Duodenal mucosa (tissue), 2 donors: ENCODE results near the gene DCDC2C.

Source experiments
- H3K27ac ChIP-seq: one replicate; pipeline ENCODE4 v1.7.0; 2013; ENCODE audit warnings: low read depth, low read length
- H3K27me3 ChIP-seq, 2 donors: one replicate each; pipeline ENCODE4 v1.7.0; 2013; ENCODE audit warnings: low read length in 2 of 2, control low read depth in 1 of 2; ENCODE audit not compliant: insufficient read depth in 2 of 2, control insufficient read depth in 1 of 2
- H3K36me3 ChIP-seq, 2 donors: one replicate each; pipeline ENCODE4 v1.7.0; 2013; ENCODE audit warnings: low read length in 2 of 2, control low read depth in 1 of 2; ENCODE audit not compliant: insufficient read depth in 2 of 2, control insufficient read depth in 1 of 2
- H3K4me1 ChIP-seq, 2 donors: one replicate each; pipeline ENCODE4 v1.7.0; 2013; ENCODE audit warnings: low read length in 2 of 2, control low read depth in 1 of 2; ENCODE audit not compliant: insufficient read depth in 2 of 2, control insufficient read depth in 1 of 2
- H3K4me3 ChIP-seq, 2 donors: one replicate each; pipeline ENCODE4 v1.7.0; 2013; ENCODE audit warnings: low read length in 2 of 2, low read depth in 1 of 2
- H3K9ac ChIP-seq, 2 donors: one replicate each; pipeline ENCODE4 v1.7.0; 2013; ENCODE audit warnings: low read length in 2 of 2, low read depth in 1 of 2
- H3K9me3 ChIP-seq, 2 donors: one replicate each; pipeline ENCODE4 v1.7.0; 2013; ENCODE audit warnings: low read length in 2 of 2, control low read depth in 1 of 2; ENCODE audit not compliant: control insufficient read depth in 1 of 2

DCDC2C gene

GRCh38 chr2:3672861-3673678, 30.3 kb upstream of the DCDC2C start:
- Histone ChIP-seq H3K36me3 (no peaks in the 10 kb centered on the region), H3K4me3 (no peak overlapping the region), H3K9me3 (no peaks in the 10 kb centered on the region), H3K27ac (no peak overlapping the region), H3K9ac (no peak overlapping the region), H3K4me1 (no peaks in the 10 kb centered on the region), H3K27me3 (no peaks in the 10 kb centered on the region)

GRCh38 chr2:3674066-3674845, 29.1 kb upstream of the DCDC2C start:
- no peak overlapping the region for H3K9ac ChIP-seq
- no peak overlapping the region for H3K27ac ChIP-seq
- no peak overlapping the region for H3K4me3 ChIP-seq
- no peaks in the 10 kb centered on the region for H3K27me3 ChIP-seq
- no peaks in the 10 kb centered on the region for H3K4me1 ChIP-seq
- no peaks in the 10 kb centered on the region for H3K36me3 ChIP-seq
- H3K9me3 ChIP-seq = no peaks in the 10 kb centered on the region

GRCh38 chr2:3675687-3676086, 27.7 kb upstream of the DCDC2C start:
- H3K9ac ChIP-seq = no peak overlapping the region
- H3K9me3 ChIP-seq = no peaks in the 10 kb centered on the region
- H3K4me3 ChIP-seq = no peak overlapping the region
- H3K4me1 ChIP-seq = no peaks in the 10 kb centered on the region
- H3K27ac ChIP-seq = no peak overlapping the region
- H3K36me3 ChIP-seq = no peaks in the 10 kb centered on the region
- no peaks in the 10 kb centered on the region for H3K27me3 ChIP-seq

DNA sequence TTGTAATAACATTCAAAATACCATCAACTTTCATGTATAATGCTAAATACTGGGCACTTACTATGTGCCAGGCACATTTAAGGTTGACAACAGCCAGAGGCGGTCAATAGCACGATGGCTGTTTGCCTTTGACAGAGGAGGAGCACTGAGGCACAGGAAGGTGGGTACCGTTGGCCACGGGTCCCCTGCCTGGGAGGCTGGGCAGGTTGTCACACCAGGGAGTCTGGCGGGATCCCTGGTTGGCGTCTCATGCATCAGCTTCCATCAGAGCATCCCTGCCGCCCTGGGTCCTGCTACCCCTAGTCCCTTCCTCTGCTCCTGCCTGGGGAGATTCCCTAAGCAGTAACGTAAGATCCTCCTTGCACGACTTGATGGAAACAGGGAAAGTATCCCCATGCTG, 25.9 kb upstream of the DCDC2C start:
- H3K4me1 ChIP-seq = no peaks in the 10 kb centered on the region
- H3K9ac ChIP-seq = no peak overlapping the region
- H3K9me3 ChIP-seq = no peaks in the 10 kb centered on the region
- no peaks in the 10 kb centered on the region for H3K27me3 ChIP-seq
- no peak overlapping the region for H3K4me3 ChIP-seq
- no peak overlapping the region for H3K27ac ChIP-seq
- H3K36me3 ChIP-seq = no peaks in the 10 kb centered on the region

GRCh38 chr2:3678212-3678611, 25.2 kb upstream of the DCDC2C start:
- no peaks in the 10 kb centered on the region for H3K4me1 ChIP-seq
- H3K9me3 ChIP-seq = no peaks in the 10 kb centered on the region
- no peak overlapping the region for H3K4me3 ChIP-seq
- H3K27me3 ChIP-seq = no peaks in the 10 kb centered on the region
- no peak overlapping the region for H3K27ac ChIP-seq
- no peaks in the 10 kb centered on the region for H3K36me3 ChIP-seq
- H3K9ac ChIP-seq = no peak overlapping the region

- Histone ChIP-seq H3K27ac (no peak overlapping the region), H3K4me1 (no peaks in the 10 kb centered on the region), H3K27me3 (no peaks in the 10 kb centered on the region), H3K4me3 (no peak overlapping the region), H3K9me3 (no peaks in the 10 kb centered on the region), H3K36me3 (no peaks in the 10 kb centered on the region), H3K9ac (no peak overlapping the region)
These were observed 24.2 kb upstream of the DCDC2C start for GRCh38 chr2:3679180-3679579.

GRCh38 chr2:3679616-3680393, 23.6 kb upstream of the DCDC2C start:
- no peak overlapping the region for H3K27ac ChIP-seq
- H3K4me3 ChIP-seq = no peak overlapping the region
- H3K9ac ChIP-seq = no peak overlapping the region
- H3K9me3 ChIP-seq = no peaks in the 10 kb centered on the region
- H3K4me1 ChIP-seq = no peaks in the 10 kb centered on the region
- no peaks in the 10 kb centered on the region for H3K27me3 ChIP-seq
- no peaks in the 10 kb centered on the region for H3K36me3 ChIP-seq

DNA sequence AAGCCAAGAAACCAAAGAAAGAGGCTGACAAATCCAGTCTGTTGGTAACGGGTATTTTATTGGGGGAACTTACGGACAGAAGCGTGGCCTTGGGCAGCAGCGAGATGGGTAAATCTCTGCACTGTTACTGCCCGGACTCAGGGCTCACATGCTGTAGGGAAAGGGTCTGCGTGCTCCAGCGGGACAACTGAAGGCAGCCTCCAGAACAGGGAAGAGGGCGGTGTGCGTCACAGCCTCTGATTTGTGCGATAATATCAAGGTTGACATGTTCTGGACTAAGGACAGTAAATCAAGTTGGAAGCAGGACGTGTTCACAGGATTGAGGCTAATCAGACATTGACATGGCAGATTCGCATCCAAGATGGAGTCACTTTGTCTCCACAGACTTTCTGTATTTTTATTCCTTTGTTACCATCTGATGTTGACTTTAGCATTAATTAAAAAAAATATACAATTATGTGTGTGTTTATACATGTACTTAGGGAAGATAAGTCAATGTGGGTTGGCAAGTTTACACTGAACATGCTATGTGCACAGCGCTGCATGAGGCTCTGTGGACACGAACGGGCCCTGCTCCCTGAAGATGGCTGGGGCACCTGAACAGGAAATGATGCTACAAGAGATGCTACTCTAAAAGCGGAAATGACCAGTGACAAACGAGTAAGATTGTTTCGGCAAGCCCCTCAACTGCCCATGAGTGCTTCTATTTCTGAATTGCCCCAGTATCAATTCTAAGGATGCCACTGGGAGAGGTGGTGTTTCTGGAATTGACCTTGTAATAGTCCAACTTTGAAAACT, 22.6 kb upstream of the DCDC2C start:
- Histone ChIP-seq H3K4me1 (no peaks in the 10 kb centered on the region), H3K27ac (no peak overlapping the region), H3K9ac (no peak overlapping the region), H3K9me3 (no peaks in the 10 kb centered on the region), H3K27me3 (no peaks in the 10 kb centered on the region), H3K4me3 (no peak overlapping the region), H3K36me3 (no peaks in the 10 kb centered on the region)

DNA sequence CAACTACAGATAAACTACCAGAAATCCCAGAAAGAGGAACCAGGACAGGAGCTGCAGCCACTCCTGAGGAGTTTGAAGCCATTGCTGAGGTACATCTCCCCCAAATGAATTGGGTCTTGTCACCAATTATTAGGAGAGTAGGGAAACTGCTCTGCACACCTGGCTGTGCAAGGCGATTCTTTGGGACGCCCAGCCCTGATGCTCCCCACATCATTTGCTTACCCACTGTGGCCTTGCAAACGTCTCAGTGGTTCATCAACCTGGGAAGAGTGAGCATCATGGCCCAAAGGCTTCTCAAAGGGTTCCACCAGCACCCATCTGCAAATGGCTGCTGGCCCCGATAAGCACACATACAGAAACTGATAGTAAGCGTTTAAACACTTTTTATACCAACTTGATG, 21.8 kb upstream of the DCDC2C start:
- H3K36me3 ChIP-seq = no peaks in the 10 kb centered on the region
- H3K4me1 ChIP-seq = no peaks in the 10 kb centered on the region

More for the DNA sequence above, 21.8 kb upstream of the DCDC2C start:
- no peak overlapping the region for H3K9ac ChIP-seq
- H3K27ac ChIP-seq = no peak overlapping the region
- H3K9me3 ChIP-seq = no peaks in the 10 kb centered on the region
- no peaks in the 10 kb centered on the region for H3K27me3 ChIP-seq
- no peak overlapping the region for H3K4me3 ChIP-seq
